Prostate gland (tissue), 2 donors: ENCODE data around the gene AJAP1.

ENCODE experiments used
- POLR2A ChIP-seq: fragments of 450-650 bp; IDR thresholded peaks from one replicate; pipeline ENCODE4 v1.6.1; 2016; ENCODE audit warnings: antibody characterized with exemption, mild to moderate bottlenecking
- POLR2AphosphoS5 ChIP-seq: sonication (generic); formaldehyde crosslinking; IDR thresholded peaks from one replicate; pipeline ENCODE4 v1.6.1; 2017; ENCODE audit warnings: antibody characterized with exemption
- TF ChIP-seq, protein P1 (sequence below), 4 experiments: fragments of 200-600 bp in 2 of 4; fragments of 450-650 bp in 2 of 4; sonication (generic) in 2 of 4; IDR thresholded peaks; 1 replicate in 3 of 4; 2 replicates in 1 of 4; pipeline ENCODE4 v1.5.1; 2016 to 2019; ENCODE audit warnings: antibody characterized with exemption in 4 of 4, mild to moderate bottlenecking in 2 of 4, moderate library complexity in 2 of 4

DNA sequence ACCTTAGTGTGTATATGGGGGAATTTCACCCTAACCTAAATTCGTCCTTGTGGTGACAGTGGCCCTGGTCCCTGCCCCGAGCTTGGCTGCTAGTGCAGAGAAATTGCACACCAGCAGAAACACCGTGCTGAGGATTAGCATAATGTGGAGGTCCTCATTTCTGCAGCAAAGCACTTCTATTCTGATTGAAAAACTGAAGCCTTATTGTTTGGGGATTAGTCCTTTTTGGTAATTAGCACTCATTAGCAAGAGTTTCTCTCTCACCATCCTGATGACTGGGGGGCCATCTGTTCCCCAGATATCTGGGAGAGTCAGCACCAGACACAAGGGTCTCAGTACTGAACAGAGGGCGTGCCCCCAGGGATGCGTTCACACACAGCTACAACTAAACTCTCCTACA is 55.2 kb downstream of the AJAP1 start:
- TF ChIP-seq POLR2A: no peak
- TF ChIP-seq, protein P1, sequence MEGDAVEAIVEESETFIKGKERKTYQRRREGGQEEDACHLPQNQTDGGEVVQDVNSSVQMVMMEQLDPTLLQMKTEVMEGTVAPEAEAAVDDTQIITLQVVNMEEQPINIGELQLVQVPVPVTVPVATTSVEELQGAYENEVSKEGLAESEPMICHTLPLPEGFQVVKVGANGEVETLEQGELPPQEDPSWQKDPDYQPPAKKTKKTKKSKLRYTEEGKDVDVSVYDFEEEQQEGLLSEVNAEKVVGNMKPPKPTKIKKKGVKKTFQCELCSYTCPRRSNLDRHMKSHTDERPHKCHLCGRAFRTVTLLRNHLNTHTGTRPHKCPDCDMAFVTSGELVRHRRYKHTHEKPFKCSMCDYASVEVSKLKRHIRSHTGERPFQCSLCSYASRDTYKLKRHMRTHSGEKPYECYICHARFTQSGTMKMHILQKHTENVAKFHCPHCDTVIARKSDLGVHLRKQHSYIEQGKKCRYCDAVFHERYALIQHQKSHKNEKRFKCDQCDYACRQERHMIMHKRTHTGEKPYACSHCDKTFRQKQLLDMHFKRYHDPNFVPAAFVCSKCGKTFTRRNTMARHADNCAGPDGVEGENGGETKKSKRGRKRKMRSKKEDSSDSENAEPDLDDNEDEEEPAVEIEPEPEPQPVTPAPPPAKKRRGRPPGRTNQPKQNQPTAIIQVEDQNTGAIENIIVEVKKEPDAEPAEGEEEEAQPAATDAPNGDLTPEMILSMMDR (IDR thresholded peaks at IDR 0.05): no peak
- TF ChIP-seq POLR2AphosphoS5: no peak
